ENCODE results near the gene CORO2B.

The CORO2B gene

GRCh38 chr15:68775671-68776476 lies 197.1 kb downstream of the CORO2B start:
- no peaks in the 10 kb centered on the region for H3K27me3 ChIP-seq (ENCODE audit: control insufficient read depth, insufficient read depth, low read length, poor library complexity, severe bottlenecking)
- H3K4me3 ChIP-seq (ENCODE audit: insufficient read depth, low read depth, low read length) = no peak overlapping the region
- no peak overlapping the region for H3K27ac ChIP-seq (ENCODE audit: insufficient read depth, low read depth, low read length, poor library complexity, severe bottlenecking)
- no peaks in the 10 kb centered on the region for H3K4me1 ChIP-seq (ENCODE audit: control insufficient read depth, insufficient read depth, low read length)
- peaks cover 22% of the 10 kb centered on the region for H3K36me3 ChIP-seq (ENCODE audit: control insufficient read depth, insufficient read depth, low read length)
- 93 to 95% methylated on average over 8 of the region's 8 CpGs for WGBS, 2 experiments
- no peaks in the 10 kb centered on the region for H3K9me3 ChIP-seq (ENCODE audit: control insufficient read depth, low read length)

DNA sequence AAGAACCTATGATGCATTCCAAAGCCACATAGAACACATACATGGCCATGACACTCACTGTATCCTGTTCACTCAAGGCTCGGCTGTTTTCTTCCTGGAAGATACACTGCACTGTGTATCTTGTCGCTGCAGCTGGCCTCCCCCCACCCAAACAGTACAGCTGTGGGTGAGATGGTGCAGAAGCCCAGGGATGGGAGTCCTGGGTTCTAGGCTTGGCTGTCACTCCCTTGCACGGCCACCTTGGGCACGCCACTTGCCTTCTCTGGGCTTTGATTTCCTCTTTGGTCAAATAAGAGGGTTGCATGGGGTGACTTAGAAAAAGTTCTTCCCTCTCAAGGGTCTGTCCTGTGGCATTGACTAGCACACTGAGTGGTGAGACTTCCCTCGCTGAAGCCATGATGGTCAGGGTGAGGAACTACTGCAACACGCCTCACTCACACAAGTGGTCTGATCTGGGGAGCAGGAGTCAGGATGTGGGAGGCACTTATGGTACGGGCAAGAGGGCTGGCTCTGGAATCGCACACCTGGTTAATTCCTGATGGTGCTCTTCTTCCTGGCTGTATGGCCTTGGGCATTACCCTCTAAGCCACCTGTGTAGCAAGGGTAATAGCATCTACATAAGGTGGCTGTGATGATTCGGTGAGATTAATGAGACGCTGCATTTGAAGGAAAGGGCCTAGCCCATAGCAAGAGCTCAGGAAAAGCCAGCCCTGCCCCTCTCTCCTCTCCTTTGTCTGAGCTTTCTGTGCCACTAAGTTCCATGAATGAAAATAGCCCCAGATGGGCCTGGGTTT lies 197.9 kb downstream of the CORO2B start:
- H3K27ac ChIP-seq (ENCODE audit: insufficient read depth, low read depth, low read length, poor library complexity, severe bottlenecking) = no peak overlapping the region
- H3K36me3 ChIP-seq (ENCODE audit: control insufficient read depth, insufficient read depth, low read length) = peaks cover 27% of the 10 kb centered on the region
- 91 to 97% methylated on average over 10 of the region's 10 CpGs for WGBS, 2 experiments
- no peak overlapping the region for H3K4me3 ChIP-seq (ENCODE audit: insufficient read depth, low read depth, low read length)
- H3K27me3 ChIP-seq (ENCODE audit: control insufficient read depth, insufficient read depth, low read length, poor library complexity, severe bottlenecking) = no peaks in the 10 kb centered on the region
- H3K4me1 ChIP-seq (ENCODE audit: control insufficient read depth, insufficient read depth, low read length) = no peaks in the 10 kb centered on the region
- H3K9me3 ChIP-seq (ENCODE audit: control insufficient read depth, low read length) = no peaks in the 10 kb centered on the region

Data from ectodermal cell (in vitro differentiated cells).